Trophoblast cell (in vitro differentiated cells and primary cell): ENCODE results near the gene STK33.

Experiments used
- DNase-seq, 2 donors: peaks; one replicate each; pipeline ENCODE4 v3.0.0-alpha.2; 2016
- H2AFZ ChIP-seq: 2 replicates; pipeline ENCODE4 v1.6.1; 2013; ENCODE audit warnings: low read length, moderate library complexity, mild to moderate bottlenecking; ENCODE audit not compliant: insufficient read depth, poor library complexity
- H2AK5ac ChIP-seq: 2 replicates; pipeline ENCODE4 v1.6.1; 2013; ENCODE audit warnings: mild to moderate bottlenecking, low read length
- H2BK120ac ChIP-seq: 2 replicates; pipeline ENCODE4 v1.6.1; 2013; ENCODE audit warnings: low read length, mild to moderate bottlenecking, moderate library complexity; ENCODE audit not compliant: insufficient read depth, poor library complexity
- H2BK12ac ChIP-seq: 2 replicates; pipeline ENCODE4 v1.6.1; 2013; ENCODE audit warnings: mild to moderate bottlenecking, low read length, moderate library complexity
- H2BK5ac ChIP-seq: 2 replicates; pipeline ENCODE4 v1.6.1; 2013; ENCODE audit warnings: low read length, low read depth, moderate library complexity, mild to moderate bottlenecking; ENCODE audit not compliant: poor library complexity
- H3K14ac ChIP-seq: 2 replicates; pipeline ENCODE4 v1.6.1; 2013; ENCODE audit warnings: mild to moderate bottlenecking, low read length
- H3K18ac ChIP-seq: 2 replicates; pipeline ENCODE4 v1.6.1; 2013; ENCODE audit warnings: mild to moderate bottlenecking, low read length
- H3K23ac ChIP-seq: 2 replicates; pipeline ENCODE4 v1.6.1; 2013; ENCODE audit warnings: low read length
- H3K27ac ChIP-seq: 2 replicates; pipeline ENCODE4 v1.5.1; 2013; ENCODE audit warnings: low read depth, mild to moderate bottlenecking, inconsistent platforms, low read length, moderate library complexity
- H3K27me3 ChIP-seq: 2 replicates; pipeline ENCODE4 v1.6.1; 2013; ENCODE audit warnings: inconsistent platforms, mild to moderate bottlenecking, low read length, moderate library complexity; ENCODE audit not compliant: insufficient read depth
- H3K36me3 ChIP-seq, 2 experiments: 1 replicate in 1 of 2; 2 replicates in 1 of 2; pipeline ENCODE4 v1.6.1; 2013; ENCODE audit warnings: low read length in 2 of 2, mild to moderate bottlenecking in 2 of 2, moderate library complexity in 1 of 2; ENCODE audit not compliant: insufficient read depth in 2 of 2, control insufficient read depth in 1 of 2
- H3K4ac ChIP-seq: 2 replicates; pipeline ENCODE4 v1.6.1; 2013; ENCODE audit warnings: low read depth, mild to moderate bottlenecking, low read length, moderate library complexity
- H3K4me1 ChIP-seq, 2 experiments: 1 replicate in 1 of 2; 2 replicates in 1 of 2; pipeline ENCODE4 v1.6.1; 2013; ENCODE audit warnings: low read length in 2 of 2, mild to moderate bottlenecking in 2 of 2, moderate library complexity in 1 of 2; ENCODE audit not compliant: insufficient read depth in 2 of 2, control insufficient read depth in 1 of 2
- H3K4me2 ChIP-seq: 2 replicates; pipeline ENCODE4 v1.6.1; 2013; ENCODE audit warnings: inconsistent platforms, mild to moderate bottlenecking, low read length, moderate library complexity
- H3K4me3 ChIP-seq: 2 replicates; pipeline ENCODE4 v1.5.1; 2013; ENCODE audit warnings: mild to moderate bottlenecking, low read depth, low read length, inconsistent platforms
- H3K79me1 ChIP-seq: one replicate; pipeline ENCODE4 v1.6.1; 2013; ENCODE audit warnings: low read length
- H3K79me2 ChIP-seq: 2 replicates; pipeline ENCODE4 v1.6.1; 2013; ENCODE audit warnings: low read length, mild to moderate bottlenecking; ENCODE audit not compliant: control insufficient read depth, insufficient read depth, poor library complexity
- H3K9ac ChIP-seq: 2 replicates; pipeline ENCODE4 v1.6.1; 2013; ENCODE audit warnings: mild to moderate bottlenecking, low read length
- H3K9me3 ChIP-seq: 2 replicates; pipeline ENCODE4 v1.6.1; 2013; ENCODE audit warnings: low read depth, mild to moderate bottlenecking, control low read depth, inconsistent platforms, low read length; ENCODE audit not compliant: insufficient read depth
- H4K12ac ChIP-seq: 2 replicates; pipeline ENCODE4 v1.6.1; 2013; ENCODE audit warnings: low read depth, mild to moderate bottlenecking, low read length, moderate library complexity
- H4K8ac ChIP-seq: 2 replicates; pipeline ENCODE4 v1.6.1; 2013; ENCODE audit warnings: low read depth, mild to moderate bottlenecking, low read length, moderate library complexity
- H4K91ac ChIP-seq: one replicate; pipeline ENCODE4 v1.6.1; 2013; ENCODE audit warnings: low read depth, mild to moderate bottlenecking, low read length, moderate library complexity
- WGBS: extraction: QIAGEN DNeasy Blood & Tissue Kit; methylation state at CpG from one replicate; pipeline ENCODE4 v1.1.7; 2013; ENCODE audit warnings: missing lambda C conversion rate; ENCODE audit not compliant: insufficient read length, insufficient coverage; ENCODE audit errors: extremely low coverage; 5-methylcytosine and 5-hydroxymethylcytosine counted together

Gene STK33

DNA sequence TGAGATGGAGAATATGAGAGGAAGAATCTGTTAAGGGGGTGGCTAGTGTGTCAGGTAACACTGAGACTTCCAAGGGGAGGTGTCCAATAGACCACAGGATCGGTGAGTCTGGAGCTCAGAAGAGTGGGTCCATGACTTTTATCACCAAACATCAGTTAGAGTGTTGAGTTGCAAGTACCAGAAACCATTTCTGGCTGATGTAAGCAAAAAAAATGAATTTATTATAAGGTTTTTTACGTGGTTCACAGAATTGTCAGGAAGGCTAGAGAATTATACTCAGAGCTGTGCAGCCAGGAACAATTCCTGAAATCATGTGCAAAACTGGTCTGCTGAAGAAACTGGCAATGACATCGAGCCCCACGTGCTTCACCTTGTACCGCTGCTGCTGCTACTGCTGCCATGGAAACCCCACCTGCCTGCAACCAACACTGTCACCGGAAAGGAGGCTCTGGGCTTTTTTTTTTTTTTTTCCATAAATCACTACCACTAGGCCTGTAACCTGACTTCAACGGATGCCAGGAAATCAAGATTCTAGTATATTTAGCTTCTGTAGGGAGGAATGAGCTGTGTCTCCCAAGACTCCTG, 16.6 kb upstream of the STK33 start:
- no peak overlapping the region for H2AK5ac ChIP-seq
- no CpG with 5 or more reads among the region's 7 CpGs for WGBS
- no peak overlapping the region for H4K91ac ChIP-seq

GRCh38 chr11:8608652-8609051, 14.6 kb upstream of the STK33 start:
- no peak for DNase-seq
- Histone ChIP-seq H3K23ac (no peak overlapping the region), H2AK5ac (no peak overlapping the region), H3K9me3 (no peaks in the 10 kb centered on the region), H3K36me3 (no peaks in the 10 kb centered on the region), H3K4me3 (no peak overlapping the region), H3K4me2 (no peak overlapping the region), H4K91ac (no peak overlapping the region), H2BK12ac (no peak overlapping the region), H3K27me3 (no peaks in the 10 kb centered on the region), H3K79me1 (no peaks in the 10 kb centered on the region), H3K14ac (no peak overlapping the region), H3K4me1 (peaks cover 6 to 7% of the 10 kb centered on the region in 2 experiments), H3K27ac (no peak overlapping the region), H4K12ac (no peak overlapping the region), H3K4ac (no peak overlapping the region), H2AFZ (no peak overlapping the region), H3K18ac (no peak overlapping the region), H3K79me2 (no peaks in the 10 kb centered on the region), H2BK120ac (no peak overlapping the region), H4K8ac (no peak overlapping the region), H2BK5ac (no peak overlapping the region), H3K9ac (no peak overlapping the region)
- WGBS: no CpG with 5 or more reads among the region's 1 CpG

More for the DNA sequence above, 16.6 kb upstream of the STK33 start:
- H3K18ac ChIP-seq: no peak overlapping the region
- no peaks in the 10 kb centered on the region for H3K9me3 ChIP-seq
- H3K27me3 ChIP-seq: no peaks in the 10 kb centered on the region
- H2BK5ac ChIP-seq: no peak overlapping the region
- H3K23ac ChIP-seq: no peak overlapping the region
- H3K36me3 ChIP-seq: no peaks in the 10 kb centered on the region
- DNase-seq: no peak
- no peak overlapping the region for H4K8ac ChIP-seq
- no peak overlapping the region for H3K9ac ChIP-seq
- no peaks in the 10 kb centered on the region for H3K79me1 ChIP-seq
- no peak overlapping the region for H2AFZ ChIP-seq
- H4K12ac ChIP-seq: no peak overlapping the region
- H3K4me3 ChIP-seq: no peak overlapping the region
- no peak overlapping the region for H2BK120ac ChIP-seq
- peaks cover 6 to 7% of the 10 kb centered on the region in 2 experiments for H3K4me1 ChIP-seq
- no peaks in the 10 kb centered on the region for H3K79me2 ChIP-seq
- H2BK12ac ChIP-seq: no peak overlapping the region
- no peak overlapping the region for H3K4ac ChIP-seq
- no peak overlapping the region for H3K14ac ChIP-seq
- H3K4me2 ChIP-seq: no peak overlapping the region
- no peak overlapping the region for H3K27ac ChIP-seq

- no peaks in the 10 kb centered on the region for H3K79me2 ChIP-seq
- H3K23ac ChIP-seq: no peak overlapping the region
- no peak overlapping the region for H2AK5ac ChIP-seq
- no peak overlapping the region for H3K4me2 ChIP-seq
- H3K27ac ChIP-seq: no peak overlapping the region
- no peak overlapping the region for H3K14ac ChIP-seq
- no peaks in the 10 kb centered on the region for H3K27me3 ChIP-seq
- no CpG with 5 or more reads among the region's 1 CpG for WGBS
- no peak overlapping the region for H4K12ac ChIP-seq
- no peak overlapping the region for H3K4ac ChIP-seq
- H3K9me3 ChIP-seq: no peaks in the 10 kb centered on the region
- H2BK12ac ChIP-seq: no peak overlapping the region
- H4K8ac ChIP-seq: no peak overlapping the region
- H3K18ac ChIP-seq: no peak overlapping the region
- H3K36me3 ChIP-seq: no peaks in the 10 kb centered on the region
- H3K79me1 ChIP-seq: no peaks in the 10 kb centered on the region
- no peak overlapping the region for H2BK120ac ChIP-seq
- no peak for DNase-seq
- no peaks in the 10 kb centered on the region for H3K4me1 ChIP-seq
- H2AFZ ChIP-seq: no peak overlapping the region
- no peak overlapping the region for H3K9ac ChIP-seq
- no peak overlapping the region for H3K4me3 ChIP-seq
- no peak overlapping the region for H4K91ac ChIP-seq
- H2BK5ac ChIP-seq: no peak overlapping the region
Observed at GRCh38 chr11:8605971-8606563, 12.0 kb upstream of the STK33 start.

- Histone ChIP-seq H3K4me2 (no peak overlapping the region), H2AK5ac (no peak overlapping the region), H3K9me3 (no peaks in the 10 kb centered on the region), H3K14ac (no peak overlapping the region), H3K27ac (no peak overlapping the region), H3K9ac (no peak overlapping the region), H2BK120ac (no peak overlapping the region), H3K23ac (no peak overlapping the region), H2BK12ac (no peak overlapping the region), H4K91ac (no peak overlapping the region), H2BK5ac (no peak overlapping the region), H3K36me3 (no peaks in the 10 kb centered on the region), H3K4me3 (no peak overlapping the region), H3K4ac (no peak overlapping the region), H3K18ac (no peak overlapping the region), H4K8ac (no peak overlapping the region), H3K27me3 (no peaks in the 10 kb centered on the region), H2AFZ (no peak overlapping the region), H4K12ac (no peak overlapping the region), H3K4me1 (no peaks in the 10 kb centered on the region), H3K79me2 (no peaks in the 10 kb centered on the region), H3K79me1 (no peaks in the 10 kb centered on the region)
- peak; percentile 88 to 97 for DNase-seq
- WGBS: no CpG with 5 or more reads among the region's 9 CpGs
Observed at GRCh38 chr11:8604078-8604723, 10.2 kb upstream of the STK33 start.
